Cortex of kidney (tissue), 1 donor: ENCODE measurements around the gene PLEKHN1.
"Not testable (repeated sequence)": the region's sequence is repeated elsewhere in the genome, so short reads cannot be mapped to it uniquely, and the experiment has no call there.

Experiments
- DNase-seq: peaks from one replicate; lab custom pipeline; 2025; lab: John Stamatoyannopoulos, UW

The PLEKHN1 gene

GRCh38 chr1:974293-974640 lies 8.0 kb downstream of the PLEKHN1 start:
- DNase-seq = no peak

DNA sequence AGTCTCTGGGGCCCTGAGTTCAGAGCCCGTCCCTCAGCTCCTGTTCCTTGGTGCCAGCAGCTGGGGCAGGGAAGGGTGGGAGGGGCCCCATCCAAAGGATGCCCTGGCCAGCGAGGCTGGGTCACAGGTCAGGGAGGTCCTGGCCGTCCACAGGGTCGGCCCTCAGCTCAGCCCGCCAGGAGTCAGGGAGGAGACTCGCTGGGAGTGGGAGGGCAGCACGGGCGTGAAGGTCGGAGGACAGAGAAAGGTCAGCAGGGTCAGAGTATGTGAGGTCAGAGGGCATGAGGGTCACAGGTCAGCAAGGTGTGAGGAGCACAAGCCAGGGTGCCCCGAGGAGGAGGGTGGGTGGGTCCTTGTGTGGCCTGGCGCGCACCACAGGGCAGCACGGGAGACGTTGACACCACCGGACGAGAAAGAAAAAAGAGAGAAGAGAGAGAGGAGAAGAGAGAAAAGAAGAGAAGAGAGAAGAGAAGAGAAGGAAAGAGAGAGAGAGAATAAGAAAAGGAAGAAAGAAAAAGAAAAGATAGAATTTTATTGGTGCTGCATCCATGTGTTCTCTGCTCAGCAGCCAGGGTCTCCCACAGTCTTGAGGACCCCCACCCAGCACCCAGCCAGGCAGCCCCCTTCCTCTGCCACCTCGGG lies 8.5 kb downstream of the PLEKHN1 start:
- DNase-seq = no peak

GRCh38 chr1:975365-975764 lies 9.1 kb downstream of the PLEKHN1 start:
- DNase-seq = no peak

GRCh38 chr1:975896-976683 lies 9.8 kb downstream of the PLEKHN1 start:
- DNase-seq = no peak

DNA sequence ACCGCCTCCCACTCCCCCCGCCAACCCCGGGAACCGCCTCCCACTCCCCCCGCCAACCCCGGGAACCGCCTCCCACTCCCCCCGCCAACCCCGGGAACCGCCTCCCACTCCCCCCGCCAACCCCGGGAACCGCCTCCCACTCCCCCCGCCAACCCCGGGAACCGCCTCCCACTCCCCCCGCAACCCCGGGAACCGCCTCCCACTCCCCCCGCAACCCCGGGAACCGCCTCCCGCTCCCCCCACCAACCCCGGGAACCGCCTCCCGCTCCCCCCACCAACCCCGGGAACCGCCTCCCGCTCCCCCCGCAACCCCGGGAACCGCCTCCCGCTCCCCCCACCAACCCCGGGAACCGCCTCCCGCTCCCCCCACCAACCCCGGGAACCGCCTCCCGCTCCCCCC lies 10.5 kb downstream of the PLEKHN1 start:
- DNase-seq = not testable (repeated sequence)

DNA sequence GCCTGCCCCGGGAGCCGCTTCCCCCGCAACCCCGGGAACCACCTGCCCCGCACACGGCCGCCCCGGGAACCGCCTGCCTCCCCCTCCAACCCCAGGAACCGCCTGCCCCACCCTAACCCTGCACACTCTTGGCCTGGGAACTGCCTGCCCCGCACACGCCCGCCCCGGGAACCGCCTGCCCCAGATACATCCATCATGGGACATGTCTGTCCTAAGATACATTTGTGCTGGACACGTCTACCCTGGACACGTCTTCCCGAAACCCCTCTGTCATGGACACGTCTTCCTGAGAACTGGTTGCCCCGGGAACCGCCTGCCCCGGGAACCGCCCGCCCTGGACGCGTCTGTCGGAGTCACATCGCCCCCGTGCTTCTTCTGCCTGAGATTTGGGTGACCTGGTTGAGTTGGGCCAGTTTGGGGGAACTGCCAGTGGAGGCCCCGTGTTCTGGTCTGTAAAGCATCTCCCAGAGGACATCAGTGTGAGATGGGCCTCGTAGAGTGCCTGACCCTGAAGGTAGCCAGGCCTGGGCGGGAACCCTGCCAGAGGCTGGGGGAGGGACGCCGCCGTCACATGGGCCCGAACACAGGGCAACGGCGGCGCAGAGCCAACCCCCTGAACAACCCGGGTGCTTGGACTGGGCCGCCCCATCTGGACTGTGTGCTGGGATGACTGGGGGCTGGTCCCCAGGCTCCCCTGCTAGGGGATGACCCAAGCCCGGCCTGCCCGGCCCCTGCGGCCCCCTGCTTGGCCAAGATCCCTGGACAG lies 12.0 kb downstream of the PLEKHN1 start:
- DNase-seq = no peak

DNA sequence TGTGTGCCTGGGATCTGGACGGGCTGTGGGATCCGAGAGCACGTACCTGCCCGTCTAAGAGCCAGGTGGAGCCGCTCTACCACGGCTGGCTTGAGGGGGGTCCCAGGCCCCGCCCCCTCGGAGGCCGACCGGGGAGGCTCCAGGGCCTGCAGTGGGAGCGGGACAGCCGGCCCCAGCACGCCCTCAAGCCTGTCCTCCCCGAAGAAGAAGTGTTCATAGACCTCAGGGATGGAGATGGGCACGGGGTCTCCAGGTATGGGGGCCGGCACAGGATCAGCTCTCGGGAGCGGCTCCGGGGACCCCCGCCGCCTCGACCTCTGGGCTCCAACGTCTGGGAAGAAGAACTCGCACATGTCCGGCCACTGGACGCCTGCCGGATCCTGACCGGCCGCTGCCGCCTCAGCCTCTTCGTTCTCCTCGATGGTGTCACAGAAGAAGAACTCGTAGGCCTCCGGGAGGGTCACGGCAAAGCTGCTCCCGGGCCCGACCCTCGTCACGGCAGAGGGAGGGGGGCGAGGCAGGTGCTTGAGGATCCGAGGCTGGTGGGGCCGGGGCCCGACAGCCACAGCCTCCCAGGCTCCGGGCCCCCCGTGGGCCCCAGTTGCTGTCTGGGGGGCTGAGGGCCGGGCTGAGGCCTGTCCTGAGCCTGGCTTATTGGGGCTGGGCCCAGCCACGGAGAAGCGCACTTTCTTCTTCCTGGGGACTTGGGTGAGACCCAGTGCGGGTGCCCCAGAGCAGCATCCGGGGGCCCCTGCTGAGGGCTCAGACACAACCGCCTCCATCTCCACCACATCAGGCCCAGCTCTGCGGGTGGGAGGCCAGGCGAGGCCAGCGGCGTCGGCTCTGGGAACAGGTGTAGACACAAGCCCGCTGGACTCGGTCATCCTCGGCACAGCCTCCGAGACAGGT lies 12.8 kb downstream of the PLEKHN1 start:
- DNase-seq = no peak

GRCh38 chr1:979744-980072 lies 13.4 kb downstream of the PLEKHN1 start:
- DNase-seq = no peak

GRCh38 chr1:980137-980571 lies 13.9 kb downstream of the PLEKHN1 start:
- DNase-seq = no peak

GRCh38 chr1:980602-981395 lies 14.5 kb downstream of the PLEKHN1 start:
- no peak for DNase-seq

DNA sequence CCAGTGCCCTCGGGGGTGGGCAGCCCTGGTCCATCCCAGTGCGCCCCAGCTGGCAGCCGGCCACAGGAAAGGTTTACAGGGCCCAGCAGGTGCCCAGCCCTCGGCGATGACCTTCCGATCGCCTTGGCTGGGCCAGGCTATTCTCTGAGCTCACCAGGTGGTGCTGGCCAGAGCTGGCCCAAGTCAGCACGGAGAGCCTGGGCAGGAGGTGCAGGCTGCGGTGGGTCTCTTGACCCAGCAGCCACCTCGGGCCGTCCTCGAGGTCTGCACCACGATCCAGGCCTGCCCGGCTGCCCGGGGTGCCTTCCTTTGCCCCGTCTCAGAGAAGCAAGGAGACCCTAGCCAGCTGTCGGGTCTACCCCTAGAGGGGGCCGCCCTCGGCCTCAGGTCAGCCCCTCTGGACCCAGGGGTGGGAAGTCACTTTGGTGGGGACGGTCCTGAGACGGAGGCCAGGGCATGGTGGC lies 15.2 kb downstream of the PLEKHN1 start:
- DNase-seq = no peak

- no peak for DNase-seq
Observed at GRCh38 chr1:981955-982558, 15.8 kb downstream of the PLEKHN1 start, which contains the start of gene PERM1. Gene PERM1, minus strand, starts transcription at chr1:982093. Its CDS starts 1,064 bp downstream, at chr1:981029.

DNA sequence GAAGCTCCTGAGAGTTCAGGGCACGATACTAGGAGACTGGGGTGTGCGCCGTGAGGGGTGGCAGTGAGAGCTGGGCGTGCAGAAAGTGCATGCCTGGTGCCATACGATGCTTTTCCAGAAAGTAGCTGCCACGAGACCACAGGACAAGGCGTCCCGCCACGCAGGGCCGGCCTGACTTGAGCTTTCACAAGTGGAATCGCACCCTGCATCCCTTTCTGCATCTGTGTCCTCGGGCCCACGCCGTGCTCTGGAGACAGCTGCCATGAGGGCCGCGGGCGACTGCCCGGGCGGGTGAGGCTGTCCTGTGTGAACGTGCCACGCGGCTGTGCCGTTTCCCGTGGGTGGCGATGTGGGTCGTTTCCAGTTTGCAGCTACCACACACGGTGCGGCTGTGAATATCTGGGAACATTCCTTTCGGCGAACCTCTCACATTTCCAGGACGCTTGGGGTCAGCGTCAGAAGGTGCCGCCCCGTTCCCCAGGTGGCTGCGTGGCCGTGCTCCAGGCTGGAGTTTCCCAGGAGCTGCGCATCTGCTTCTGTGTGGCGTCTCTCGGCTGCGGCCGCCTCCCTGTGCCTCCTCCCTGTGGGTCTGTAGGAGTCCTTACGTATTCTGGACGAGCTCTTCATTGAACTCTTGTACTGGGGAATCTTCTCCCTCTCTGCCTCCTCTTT lies 16.6 kb downstream of the PLEKHN1 start:
- DNase-seq = no peak

DNA sequence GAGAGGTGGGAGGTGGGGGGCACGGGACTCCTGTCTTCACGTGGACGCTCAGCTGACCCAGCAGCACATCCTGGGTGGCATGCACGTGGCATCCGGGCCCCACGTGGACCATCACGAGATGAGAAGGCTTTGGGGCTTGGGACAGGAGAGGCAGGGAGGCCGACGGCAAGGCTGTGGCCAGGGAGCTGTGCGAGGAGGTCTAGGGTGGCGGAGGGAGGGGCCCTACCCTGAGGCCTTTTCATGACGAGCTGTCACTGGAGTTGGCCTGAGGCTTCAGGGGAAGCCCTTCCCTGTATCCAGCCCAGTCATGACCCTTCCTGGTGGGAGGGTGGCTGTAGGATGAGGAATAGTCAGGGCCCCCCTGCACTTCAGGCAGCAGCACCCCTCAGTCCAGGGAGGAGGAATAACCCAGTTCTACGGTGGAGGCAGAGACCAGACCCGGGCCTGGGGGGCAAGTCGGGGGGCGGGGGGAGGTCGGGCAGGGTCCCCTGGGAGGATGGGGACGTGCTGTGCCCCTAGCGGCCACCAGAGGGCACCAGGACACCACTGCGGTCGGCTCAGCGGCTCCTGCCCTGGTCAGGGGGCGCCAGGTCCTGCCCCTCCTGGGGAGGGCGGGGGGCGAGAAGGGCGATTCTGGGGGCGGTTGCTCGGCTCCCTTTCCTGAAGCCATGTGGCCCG lies 17.7 kb downstream of the PLEKHN1 start:
- no peak for DNase-seq

DNA sequence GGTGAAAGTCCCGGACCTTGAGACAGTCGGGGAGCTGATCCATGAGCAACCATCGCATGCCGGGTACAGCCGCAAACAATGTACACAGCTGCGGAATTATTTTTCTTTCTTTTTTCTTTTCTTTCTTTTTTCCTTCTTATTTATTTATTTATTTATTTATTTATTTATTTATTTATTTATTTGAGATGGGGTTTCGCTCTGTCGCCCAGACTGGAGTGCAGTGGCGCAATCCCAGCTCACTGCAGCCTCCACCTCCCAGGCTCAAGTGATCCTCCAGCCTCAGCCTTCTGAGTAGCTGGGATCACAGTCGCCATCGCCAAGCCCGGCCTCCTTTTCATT lies 18.2 kb downstream of the PLEKHN1 start:
- DNase-seq = no peak

DNA sequence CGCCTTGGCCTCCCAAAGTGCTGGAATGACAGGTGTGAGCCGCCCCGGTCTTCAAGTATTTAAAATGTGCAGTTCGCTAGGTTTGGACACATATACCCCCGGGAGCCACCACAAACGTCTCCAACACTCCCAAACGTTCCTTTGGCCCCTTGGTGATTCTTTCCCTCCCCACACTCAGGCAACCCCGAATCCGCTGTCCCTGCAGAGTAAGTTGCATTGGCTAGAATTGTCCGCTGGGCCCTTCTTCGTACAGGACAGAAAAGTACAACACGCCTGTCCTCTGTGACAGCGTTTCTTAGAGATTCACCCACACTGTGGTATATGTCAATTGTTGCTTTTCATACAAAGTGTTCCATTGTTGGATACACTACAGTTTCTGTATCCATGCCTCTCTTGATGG lies 18.8 kb downstream of the PLEKHN1 start:
- DNase-seq = no peak

DNA sequence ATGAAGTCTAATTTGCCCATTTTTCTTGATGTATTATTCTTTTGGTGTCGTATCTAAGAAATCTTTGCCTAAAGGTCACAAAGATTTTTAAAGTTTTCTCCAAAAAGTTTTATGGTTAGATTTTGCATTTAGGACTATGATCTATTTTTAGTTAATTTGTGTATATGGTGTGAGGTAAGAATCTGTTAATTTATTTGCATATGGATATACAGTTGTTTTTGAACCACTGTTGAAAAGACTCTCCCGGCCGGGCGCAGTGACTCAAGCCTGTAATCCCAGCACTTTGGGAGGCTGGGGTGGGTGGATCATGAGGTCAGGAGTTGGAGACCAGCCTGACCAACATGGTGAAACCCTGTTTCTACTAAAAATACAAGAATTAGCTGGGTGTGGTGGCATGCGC lies 21.8 kb downstream of the PLEKHN1 start:
- DNase-seq = not testable (repeated sequence)

- DNase-seq = not testable (repeated sequence)
Observed at GRCh38 chr1:991275-991674, 25.0 kb downstream of the PLEKHN1 start.

GRCh38 chr1:991895-992294 lies 25.6 kb downstream of the PLEKHN1 start:
- DNase-seq = no peak

DNA sequence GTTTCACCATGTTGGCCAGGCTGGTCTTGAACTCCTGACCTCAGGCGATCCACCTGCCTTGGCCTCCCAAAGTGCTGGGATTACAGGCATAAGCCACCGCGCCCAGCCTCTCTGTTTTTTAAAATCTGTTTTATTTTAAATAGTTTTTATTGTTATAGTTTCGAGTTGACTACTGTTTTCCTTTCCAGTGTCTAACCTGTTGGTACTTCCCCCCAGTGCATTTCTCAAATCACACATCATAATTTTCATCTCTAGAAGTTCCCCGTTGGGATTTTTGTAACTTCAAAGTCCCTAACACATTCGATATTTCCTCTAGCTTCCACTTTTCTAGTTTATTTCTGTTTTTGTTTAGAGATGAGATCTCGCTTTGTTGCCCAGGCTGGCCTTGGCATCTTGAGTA lies 26.1 kb downstream of the PLEKHN1 start:
- DNase-seq = no peak
